ENCODE measurements around the gene NEAT1.

Gene NEAT1

DNA sequence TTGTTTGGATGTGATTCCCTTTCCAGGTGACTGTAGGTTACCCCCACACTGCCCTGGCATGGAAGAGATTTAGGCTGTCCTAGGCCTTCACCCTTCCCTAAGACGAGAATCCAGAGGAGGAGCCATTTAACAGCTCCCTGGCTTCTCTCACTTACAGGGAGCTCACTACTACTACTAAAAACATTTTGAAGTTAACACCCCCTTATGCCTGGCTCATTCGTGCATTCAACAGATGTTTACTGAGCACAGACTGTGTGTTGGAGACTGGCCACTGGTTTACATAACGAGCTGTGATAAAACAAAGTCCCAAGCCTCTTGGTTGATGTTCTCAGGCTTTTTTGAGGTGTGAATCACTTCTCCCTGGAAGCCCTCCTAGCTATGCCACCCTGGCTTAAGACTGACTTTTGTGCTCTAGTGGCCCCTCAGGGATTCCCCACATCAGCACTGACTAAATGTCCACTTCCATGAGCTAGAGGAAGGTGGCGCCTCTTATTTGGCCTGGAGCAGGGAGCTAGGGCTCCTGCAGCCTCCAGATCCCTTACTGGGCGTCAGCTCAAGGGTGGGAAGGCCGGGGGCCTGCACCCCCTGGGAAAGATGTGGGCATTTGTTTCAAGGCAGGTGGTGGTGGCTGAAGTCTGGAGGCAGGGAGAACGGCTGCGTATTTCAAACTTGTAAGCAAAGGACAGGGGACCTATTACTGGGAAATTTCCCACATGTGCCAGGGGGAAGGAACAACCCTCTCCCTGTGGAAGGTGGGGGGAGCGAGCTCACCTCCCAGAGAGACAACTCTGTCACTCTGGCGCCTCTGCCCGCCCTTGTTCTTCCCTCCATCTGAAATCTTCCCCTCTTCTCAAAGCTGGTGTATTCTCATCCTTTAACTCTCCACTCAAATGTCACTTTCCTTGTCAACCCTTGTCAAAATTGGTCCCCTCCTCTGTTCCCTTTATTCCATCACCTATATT is 56.9 kb downstream of the NEAT1 start:
- Histone ChIP-seq H3K36me3 (ENCODE audit: insufficient read depth, low read length) (no peaks in the 10 kb centered on the region), H3K9me3 (ENCODE audit: low read length) (no peaks in the 10 kb centered on the region), H3K27me3 (ENCODE audit: insufficient read depth, low read length) (no peaks in the 10 kb centered on the region), H3K4me1 (ENCODE audit: insufficient read depth, low read length) (peaks cover 39% of the 10 kb centered on the region), H2AFZ (ENCODE audit: low read depth, low read length) (peak overlapping the region; percentile 20), H3K4me3 (ENCODE audit: low read length) (peak overlapping the region; percentile 32)

GRCh38 chr11:65482306-65482850 is 59.8 kb downstream of the NEAT1 start:
- Histone ChIP-seq H3K4me1 (ENCODE audit: insufficient read depth, low read length) (peaks cover 51% of the 10 kb centered on the region), H3K4me3 (ENCODE audit: low read length) (no peak overlapping the region), H2AFZ (ENCODE audit: low read depth, low read length) (no peak overlapping the region), H3K27me3 (ENCODE audit: insufficient read depth, low read length) (no peaks in the 10 kb centered on the region), H3K9me3 (ENCODE audit: low read length) (no peaks in the 10 kb centered on the region), H3K36me3 (ENCODE audit: insufficient read depth, low read length) (no peaks in the 10 kb centered on the region)

DNA sequence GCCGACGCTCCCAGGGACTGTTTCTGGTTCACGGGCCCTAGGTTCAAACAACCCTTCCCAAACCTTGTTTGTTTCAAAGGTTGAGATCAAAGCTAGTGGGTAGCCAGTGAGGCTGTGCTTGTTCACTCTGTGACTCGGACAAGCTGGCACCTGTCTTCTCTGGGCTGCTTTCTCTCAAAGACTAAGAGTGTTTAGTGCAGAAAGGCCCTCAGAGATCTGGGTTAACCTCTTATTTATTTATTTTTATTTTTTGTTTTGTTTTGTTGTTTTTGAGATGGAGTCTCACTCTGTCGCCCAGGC is 63.3 kb downstream of the NEAT1 start:
- Histone ChIP-seq H3K4me1 (ENCODE audit: insufficient read depth, low read length) (peaks cover 59% of the 10 kb centered on the region), H2AFZ (ENCODE audit: low read depth, low read length) (peak overlapping the region; percentile 17), H3K4me3 (ENCODE audit: low read length) (no peak overlapping the region)

DNA sequence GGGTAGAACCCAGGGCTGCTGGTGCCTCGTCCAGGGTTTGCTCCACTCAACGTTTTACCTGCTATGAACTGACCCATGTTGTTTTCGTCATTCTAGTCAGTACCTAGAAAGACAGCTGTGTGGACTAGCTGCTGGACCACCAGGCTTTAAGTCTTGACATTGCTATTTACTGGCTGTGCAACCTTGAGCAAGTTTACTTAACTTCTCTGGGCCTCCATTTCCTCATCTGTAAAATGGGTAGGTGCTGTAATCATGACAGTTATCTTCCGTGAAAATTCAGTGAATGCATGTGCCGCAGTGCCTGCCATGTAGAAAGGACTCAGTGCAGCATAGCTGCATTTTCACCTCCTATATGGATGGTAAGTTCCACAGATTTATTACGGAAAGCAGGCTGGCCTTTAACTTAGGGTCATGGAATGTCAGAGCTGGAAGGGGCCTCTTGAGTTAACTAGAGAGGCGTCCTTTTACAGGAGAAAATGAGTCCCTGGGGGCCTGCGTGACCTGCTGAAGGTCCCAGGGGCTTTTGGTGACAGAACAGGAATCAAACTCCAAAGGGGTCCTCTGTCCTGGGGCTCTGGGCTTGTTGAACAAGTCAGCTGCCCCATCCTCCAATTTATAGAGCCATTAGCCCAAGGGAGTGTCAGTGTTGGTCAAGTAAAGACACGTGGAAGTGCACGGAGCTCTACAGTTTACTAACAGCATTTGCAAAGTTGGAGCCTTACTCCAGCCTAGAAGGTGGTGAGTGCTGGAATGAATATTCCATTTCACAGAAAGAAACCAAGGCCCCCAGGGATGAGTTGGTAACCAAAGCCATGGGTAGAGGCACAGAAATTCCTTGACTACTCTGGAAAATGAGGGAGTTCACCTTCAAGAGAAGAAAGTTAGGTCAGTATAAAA is 64.2 kb downstream of the NEAT1 start:
- Histone ChIP-seq H3K36me3 (ENCODE audit: insufficient read depth, low read length) (no peaks in the 10 kb centered on the region), H3K4me3 (ENCODE audit: low read length) (peak overlapping the region; percentile 27), H3K4me1 (ENCODE audit: insufficient read depth, low read length) (peaks cover 63% of the 10 kb centered on the region), H3K27me3 (ENCODE audit: insufficient read depth, low read length) (no peaks in the 10 kb centered on the region), H3K9me3 (ENCODE audit: low read length) (no peaks in the 10 kb centered on the region), H2AFZ (ENCODE audit: low read depth, low read length) (no peak overlapping the region)

More for the DNA sequence above, 63.3 kb downstream of the NEAT1 start:
- no peaks in the 10 kb centered on the region for H3K27me3 ChIP-seq (ENCODE audit: insufficient read depth, low read length)
- no peaks in the 10 kb centered on the region for H3K9me3 ChIP-seq (ENCODE audit: low read length)
- H3K36me3 ChIP-seq (ENCODE audit: insufficient read depth, low read length): no peaks in the 10 kb centered on the region

DNA sequence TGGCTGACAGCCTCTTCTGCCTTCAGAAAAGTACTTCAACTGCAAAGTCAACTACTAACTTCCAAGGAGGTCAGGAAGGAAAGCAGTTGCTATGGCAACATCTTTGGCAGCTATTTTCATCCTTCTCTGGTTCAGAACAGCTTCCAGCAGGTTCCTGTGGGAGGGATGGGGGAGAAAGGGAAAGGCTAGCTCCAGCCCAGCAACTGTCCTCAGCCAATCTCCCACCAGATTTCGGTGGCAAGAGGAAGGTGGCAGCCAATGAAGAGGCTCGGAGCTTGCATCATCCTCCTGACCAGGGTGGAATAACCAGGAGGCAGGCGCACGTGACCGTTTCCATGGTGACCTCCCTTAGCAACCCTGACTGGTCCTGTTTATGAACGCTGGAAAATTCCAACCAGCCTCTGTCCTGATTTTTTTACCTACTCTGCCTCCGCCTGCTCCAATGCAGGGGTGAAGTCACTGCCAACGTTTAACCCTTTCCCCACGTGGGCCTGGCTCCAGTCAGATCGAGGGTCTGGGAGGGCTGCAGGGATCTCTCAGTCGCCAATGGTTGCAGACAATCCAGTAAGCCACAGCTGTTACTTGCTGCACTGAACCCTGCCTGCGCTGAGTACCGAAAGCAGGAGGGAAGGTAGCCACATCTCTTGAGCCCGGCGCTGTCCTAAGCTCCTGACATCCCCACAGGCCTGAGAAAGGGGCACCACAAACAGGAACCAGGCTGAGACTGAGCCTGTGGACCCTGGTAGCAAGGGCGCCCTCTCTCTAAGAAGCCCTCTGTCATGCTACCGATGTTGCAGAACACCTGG is 65.1 kb downstream of the NEAT1 start:
- H3K36me3 ChIP-seq (ENCODE audit: insufficient read depth, low read length): no peaks in the 10 kb centered on the region
- H2AFZ ChIP-seq (ENCODE audit: low read depth, low read length): no peak overlapping the region
- H3K4me1 ChIP-seq (ENCODE audit: insufficient read depth, low read length): peaks cover 68% of the 10 kb centered on the region
- peak overlapping the region; percentile 40 for H3K4me3 ChIP-seq (ENCODE audit: low read length)
- H3K9me3 ChIP-seq (ENCODE audit: low read length): no peaks in the 10 kb centered on the region
- H3K27me3 ChIP-seq (ENCODE audit: insufficient read depth, low read length): no peaks in the 10 kb centered on the region

GRCh38 chr11:65488273-65489034 is 65.9 kb downstream of the NEAT1 start:
- H3K36me3 ChIP-seq (ENCODE audit: insufficient read depth, low read length): no peaks in the 10 kb centered on the region
- H3K9me3 ChIP-seq (ENCODE audit: low read length): no peaks in the 10 kb centered on the region
- H2AFZ ChIP-seq (ENCODE audit: low read depth, low read length): no peak overlapping the region
- peak overlapping the region; percentile 40 for H3K4me3 ChIP-seq (ENCODE audit: low read length)
- H3K27me3 ChIP-seq (ENCODE audit: insufficient read depth, low read length): no peaks in the 10 kb centered on the region
- H3K4me1 ChIP-seq (ENCODE audit: insufficient read depth, low read length): peaks cover 76% of the 10 kb centered on the region

- H3K36me3 ChIP-seq (ENCODE audit: insufficient read depth, low read length): no peaks in the 10 kb centered on the region
- H3K4me1 ChIP-seq (ENCODE audit: insufficient read depth, low read length): peaks cover 82% of the 10 kb centered on the region
- H2AFZ ChIP-seq (ENCODE audit: low read depth, low read length): no peak overlapping the region
- H3K27me3 ChIP-seq (ENCODE audit: insufficient read depth, low read length): no peaks in the 10 kb centered on the region
- H3K4me3 ChIP-seq (ENCODE audit: low read length): peak overlapping the region; percentile 40
- H3K9me3 ChIP-seq (ENCODE audit: low read length): no peaks in the 10 kb centered on the region
Observed at GRCh38 chr11:65489035-65489705, 66.6 kb downstream of the NEAT1 start.

GRCh38 chr11:65489706-65490320 is 67.2 kb downstream of the NEAT1 start:
- Histone ChIP-seq H3K4me1 (ENCODE audit: insufficient read depth, low read length) (peaks cover 86% of the 10 kb centered on the region), H3K36me3 (ENCODE audit: insufficient read depth, low read length) (no peaks in the 10 kb centered on the region), H3K4me3 (ENCODE audit: low read length) (peak overlapping the region; percentile 40), H2AFZ (ENCODE audit: low read depth, low read length) (no peak overlapping the region), H3K9me3 (ENCODE audit: low read length) (no peaks in the 10 kb centered on the region), H3K27me3 (ENCODE audit: insufficient read depth, low read length) (no peaks in the 10 kb centered on the region)

DNA sequence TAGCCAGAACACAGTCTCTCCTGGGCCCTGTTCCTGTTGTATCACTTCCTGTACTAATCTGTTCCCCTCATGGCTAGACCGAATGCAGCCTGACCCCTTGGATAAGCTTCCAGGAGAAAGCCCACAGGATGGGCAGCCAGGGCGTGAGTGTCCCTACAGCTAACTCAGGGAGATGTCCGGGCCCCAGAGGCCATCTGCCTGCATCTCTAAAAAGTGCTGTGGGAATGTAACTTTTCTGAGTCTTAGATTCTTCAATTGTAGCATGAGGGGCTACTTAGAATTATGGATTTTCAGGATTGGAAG is 68.5 kb downstream of the NEAT1 start:
- no peaks in the 10 kb centered on the region for H3K36me3 ChIP-seq (ENCODE audit: insufficient read depth, low read length)
- no peak overlapping the region for H3K4me3 ChIP-seq (ENCODE audit: low read length)
- no peaks in the 10 kb centered on the region for H3K27me3 ChIP-seq (ENCODE audit: insufficient read depth, low read length)
- H3K4me1 ChIP-seq (ENCODE audit: insufficient read depth, low read length): peaks cover 79% of the 10 kb centered on the region
- H3K9me3 ChIP-seq (ENCODE audit: low read length): no peaks in the 10 kb centered on the region
- H2AFZ ChIP-seq (ENCODE audit: low read depth, low read length): no peak overlapping the region

- Histone ChIP-seq H3K36me3 (ENCODE audit: insufficient read depth, low read length) (no peaks in the 10 kb centered on the region), H3K4me3 (ENCODE audit: low read length) (no peak overlapping the region), H3K27me3 (ENCODE audit: insufficient read depth, low read length) (no peaks in the 10 kb centered on the region), H2AFZ (ENCODE audit: low read depth, low read length) (no peak overlapping the region), H3K4me1 (ENCODE audit: insufficient read depth, low read length) (peaks cover 79% of the 10 kb centered on the region), H3K9me3 (ENCODE audit: low read length) (no peaks in the 10 kb centered on the region)
Observed at GRCh38 chr11:65491614-65492386, 69.2 kb downstream of the NEAT1 start.

- Histone ChIP-seq H3K4me3 (ENCODE audit: low read length) (peak overlapping the region; percentile 5), H2AFZ (ENCODE audit: low read depth, low read length) (no peak overlapping the region), H3K9me3 (ENCODE audit: low read length) (no peaks in the 10 kb centered on the region), H3K4me1 (ENCODE audit: insufficient read depth, low read length) (peaks cover 74% of the 10 kb centered on the region), H3K36me3 (ENCODE audit: insufficient read depth, low read length) (no peaks in the 10 kb centered on the region), H3K27me3 (ENCODE audit: insufficient read depth, low read length) (no peaks in the 10 kb centered on the region)
Observed at GRCh38 chr11:65492387-65492636, 69.7 kb downstream of the NEAT1 start.

Measured in neuron (in vitro differentiated cells).